AG09309 (cell line): Measurements from ENCODE around the gene CDKN2D.
A peak's percentile ranks its signal among the peaks of the same experiment; 100 is the strongest.
"Not testable (repeated sequence)": the region's sequence is repeated elsewhere in the genome, so short reads cannot be mapped to it uniquely, and the experiment has no call there.

Source experiments
- DNase-seq: peaks from one replicate; pipeline ENCODE4 v3.0.0-alpha.2; 2010; ENCODE audit warnings: low read depth
- H3K4me3 ChIP-seq: 2 replicates; pipeline ENCODE4 v1.5.1; 2011; ENCODE audit warnings: mild to moderate bottlenecking, low read depth, low read length, moderate library complexity; ENCODE audit not compliant: control insufficient read depth
- TF ChIP-seq, protein P1 (sequence below): IDR thresholded peaks from 2 replicates; pipeline ENCODE4 v1.5.1; 2011; ENCODE audit warnings: mild to moderate bottlenecking, low read depth, low read length, inconsistent platforms; ENCODE audit not compliant: insufficient read depth, control insufficient read depth; ENCODE audit errors: missing control alignments

Gene CDKN2D

DNA sequence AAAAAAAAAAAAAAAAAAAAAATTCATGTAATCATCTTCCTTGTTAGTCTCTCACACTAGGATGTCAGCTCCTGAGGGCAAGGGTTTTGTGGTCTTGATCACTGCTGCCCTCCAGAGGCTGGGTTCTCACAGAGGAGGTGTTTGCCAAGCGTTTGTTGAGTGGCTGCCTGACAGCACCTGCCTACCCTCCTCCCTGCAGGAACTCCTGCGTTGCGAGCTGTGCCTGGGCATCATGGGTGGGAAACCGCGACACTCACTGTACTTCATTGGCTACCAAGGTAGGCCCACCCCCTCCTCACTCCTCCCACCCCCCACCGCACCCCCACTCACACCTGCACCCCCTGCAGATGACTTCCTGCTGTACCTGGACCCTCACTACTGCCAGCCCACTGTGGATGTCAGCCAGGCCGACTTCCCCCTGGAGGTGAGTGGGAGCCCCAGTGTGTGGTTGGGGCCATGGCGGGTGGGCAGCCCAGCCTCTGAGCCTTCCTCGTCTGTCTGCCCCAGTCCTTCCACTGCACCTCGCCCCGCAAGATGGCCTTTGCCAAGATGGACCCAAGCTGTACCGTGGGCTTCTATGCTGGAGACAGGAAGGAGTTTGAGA, 17.0 kb downstream of the CDKN2D start:
- DNase-seq: no peak
- TF ChIP-seq, protein P1, sequence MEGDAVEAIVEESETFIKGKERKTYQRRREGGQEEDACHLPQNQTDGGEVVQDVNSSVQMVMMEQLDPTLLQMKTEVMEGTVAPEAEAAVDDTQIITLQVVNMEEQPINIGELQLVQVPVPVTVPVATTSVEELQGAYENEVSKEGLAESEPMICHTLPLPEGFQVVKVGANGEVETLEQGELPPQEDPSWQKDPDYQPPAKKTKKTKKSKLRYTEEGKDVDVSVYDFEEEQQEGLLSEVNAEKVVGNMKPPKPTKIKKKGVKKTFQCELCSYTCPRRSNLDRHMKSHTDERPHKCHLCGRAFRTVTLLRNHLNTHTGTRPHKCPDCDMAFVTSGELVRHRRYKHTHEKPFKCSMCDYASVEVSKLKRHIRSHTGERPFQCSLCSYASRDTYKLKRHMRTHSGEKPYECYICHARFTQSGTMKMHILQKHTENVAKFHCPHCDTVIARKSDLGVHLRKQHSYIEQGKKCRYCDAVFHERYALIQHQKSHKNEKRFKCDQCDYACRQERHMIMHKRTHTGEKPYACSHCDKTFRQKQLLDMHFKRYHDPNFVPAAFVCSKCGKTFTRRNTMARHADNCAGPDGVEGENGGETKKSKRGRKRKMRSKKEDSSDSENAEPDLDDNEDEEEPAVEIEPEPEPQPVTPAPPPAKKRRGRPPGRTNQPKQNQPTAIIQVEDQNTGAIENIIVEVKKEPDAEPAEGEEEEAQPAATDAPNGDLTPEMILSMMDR: peak; percentile 30
- H3K4me3 ChIP-seq: no peak overlapping the region

DNA sequence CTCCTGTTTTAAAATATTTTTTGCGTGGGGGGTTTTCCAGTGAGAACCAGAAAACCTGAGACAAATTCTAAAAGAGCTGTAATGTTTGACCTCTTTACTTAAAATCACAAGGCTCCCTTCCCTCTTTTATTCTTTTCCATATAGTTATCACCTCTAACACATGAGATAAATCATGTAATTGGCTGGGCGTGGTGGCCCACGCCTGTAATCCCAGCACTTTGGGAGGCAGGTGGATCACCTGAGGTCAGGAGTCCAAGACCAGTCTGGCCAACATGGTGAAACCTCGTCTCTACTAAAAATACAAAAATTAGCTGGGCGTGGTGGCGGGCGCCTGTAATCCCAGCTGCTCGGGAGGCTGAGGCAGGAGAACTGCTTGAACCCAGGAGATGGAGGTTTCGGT, 17.8 kb downstream of the CDKN2D start:
- not testable (repeated sequence) for DNase-seq, H3K4me3 ChIP-seq

DNA sequence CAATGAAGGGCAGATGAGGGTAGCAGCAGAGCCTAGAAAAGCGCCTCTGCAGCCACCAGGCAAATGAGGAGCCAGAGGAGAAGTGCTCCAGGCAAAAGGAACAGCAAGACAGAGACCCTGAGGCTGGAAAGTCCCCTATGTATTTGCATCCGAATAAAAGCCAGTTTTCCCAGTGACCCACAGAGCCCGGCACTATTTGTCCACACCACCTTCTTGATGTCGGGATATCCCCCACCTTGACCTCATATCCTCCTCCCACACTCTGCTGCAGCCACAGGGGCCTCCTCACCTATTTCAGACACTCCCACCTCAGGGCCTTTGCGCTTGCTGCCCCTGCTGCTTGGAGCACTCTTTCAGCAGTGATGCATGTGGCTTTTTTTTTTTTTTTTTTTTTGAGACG, 18.4 kb downstream of the CDKN2D start:
- TF ChIP-seq, protein P1: no peak

DNA sequence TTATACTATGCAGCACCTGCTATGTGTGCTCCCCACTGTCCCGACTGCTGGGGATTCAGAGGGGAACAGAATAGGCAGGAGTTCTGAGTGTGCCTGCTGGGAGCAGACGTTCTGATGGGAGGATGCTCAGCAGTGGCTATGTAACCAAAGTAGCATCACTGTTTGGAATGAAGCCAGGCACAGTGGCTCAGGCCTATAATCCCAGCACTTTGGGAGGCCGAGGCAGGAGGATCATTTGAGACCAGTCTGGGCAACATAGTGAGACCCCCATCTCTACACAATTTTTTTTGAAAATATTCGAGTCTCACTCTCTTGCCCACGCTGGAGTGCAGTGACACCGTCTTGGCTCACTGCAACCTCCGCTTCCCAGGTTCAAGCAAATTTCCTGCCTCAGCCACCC, 19.0 kb downstream of the CDKN2D start:
- H3K4me3 ChIP-seq: no peak overlapping the region
- TF ChIP-seq, protein P1: no peak
- no peak for DNase-seq

More for the DNA sequence above, 18.4 kb downstream of the CDKN2D start:
- no peak for DNase-seq
- no peak overlapping the region for H3K4me3 ChIP-seq

DNA sequence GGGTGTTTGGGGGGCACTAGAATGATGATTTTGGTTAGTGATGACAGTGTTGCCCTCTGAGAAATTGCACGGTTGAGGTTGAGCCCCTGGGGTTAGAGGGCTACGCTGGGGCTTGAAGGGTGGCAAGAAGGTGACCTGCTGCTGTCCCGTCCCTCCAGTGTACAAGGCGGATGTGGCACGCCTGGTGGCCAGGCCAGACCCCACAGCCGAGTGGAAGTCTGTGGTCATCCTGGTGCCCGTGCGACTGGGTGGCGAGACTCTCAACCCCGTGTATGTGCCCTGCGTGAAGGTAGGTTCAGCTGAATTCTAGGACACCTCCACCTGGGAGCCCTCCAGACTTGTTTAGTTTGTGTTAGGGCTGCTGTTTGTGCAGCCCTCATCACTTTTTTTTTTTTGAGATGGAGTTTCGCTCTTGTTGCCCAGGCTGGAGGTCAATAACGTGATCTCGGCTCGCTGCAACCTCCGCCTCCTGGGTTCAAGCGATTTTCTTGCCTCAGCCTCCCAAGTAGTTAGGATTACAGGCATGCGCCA, 20.0 kb downstream of the CDKN2D start:
- H3K4me3 ChIP-seq: no peak overlapping the region
- TF ChIP-seq, protein P1: no peak

DNA sequence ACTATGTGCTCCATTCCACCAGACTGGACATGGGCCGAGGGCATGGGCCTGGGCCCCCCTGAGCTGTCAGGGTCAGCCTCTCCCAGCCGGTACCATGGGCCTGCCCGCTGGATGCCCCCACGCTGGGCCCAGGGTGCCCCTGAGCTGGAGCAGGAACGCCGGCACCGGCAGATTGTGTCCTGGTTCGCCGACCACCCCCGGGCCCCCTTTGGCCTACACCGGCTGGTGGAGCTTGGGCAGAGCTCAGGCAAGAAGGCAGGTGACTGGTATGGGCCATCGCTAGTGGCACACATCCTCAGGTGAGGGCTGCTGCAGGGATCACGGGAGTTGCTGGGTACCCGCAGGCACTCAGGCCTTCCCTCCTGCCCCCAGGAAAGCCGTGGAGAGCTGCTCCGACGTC, 22.0 kb downstream of the CDKN2D start:
- DNase-seq: no peak
- TF ChIP-seq, protein P1: no peak
- no peak overlapping the region for H3K4me3 ChIP-seq

More for the DNA sequence above, 20.0 kb downstream of the CDKN2D start:
- DNase-seq: no peak

DNA sequence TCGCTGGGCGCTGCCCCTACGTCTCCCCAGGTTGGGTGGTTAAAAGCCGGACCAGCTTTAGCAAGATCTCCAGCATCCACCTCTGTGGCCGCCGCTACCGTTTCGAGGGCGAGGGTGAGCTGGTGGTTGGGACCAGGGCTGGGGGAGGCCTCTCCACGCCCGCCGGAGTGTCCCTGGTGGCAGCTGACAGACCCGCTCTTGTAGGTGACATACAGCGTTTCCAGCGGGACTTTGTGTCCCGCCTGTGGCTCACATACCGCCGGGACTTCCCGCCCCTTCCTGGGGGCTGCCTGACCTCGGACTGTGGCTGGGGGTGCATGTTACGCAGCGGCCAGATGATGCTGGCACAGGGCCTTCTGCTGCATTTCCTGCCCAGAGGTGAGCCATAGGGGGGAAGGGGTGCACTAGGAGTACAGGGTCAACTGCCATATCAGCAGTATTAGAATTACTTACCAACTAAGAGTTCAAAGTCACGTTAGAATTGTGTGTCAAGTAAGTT, 24.0 kb downstream of the CDKN2D start:
- TF ChIP-seq, protein P1: no peak
- H3K4me3 ChIP-seq: peak overlapping the region; percentile 80
- no peak for DNase-seq
